Nephron (organoid): Measurements from ENCODE around the gene ITGB1BP1.
A peak's percentile ranks its signal among the peaks of the same experiment; 100 is the strongest.

ENCODE experiments used
- H3K27ac Mint-ChIP-seq, 3 experiments: 2 replicates each; pipeline ENCODE4 v1.8.0; 2020; ENCODE audit warnings: mixed read lengths in 3 of 3, mild to moderate bottlenecking in 2 of 3, moderate library complexity in 1 of 3
- H3K27me3 Mint-ChIP-seq: 2 replicates; pipeline ENCODE4 v1.8.0; 2021; ENCODE audit warnings: low read depth, mild to moderate bottlenecking, moderate library complexity, mixed read lengths
- H3K36me3 Mint-ChIP-seq: 2 replicates; pipeline ENCODE4 v1.8.0; 2020; ENCODE audit warnings: low read depth, mixed read lengths
- H3K4me1 Mint-ChIP-seq: 2 replicates; pipeline ENCODE4 v1.8.0; 2020; ENCODE audit warnings: mixed read lengths
- H3K4me3 Mint-ChIP-seq, 3 experiments: 2 replicates each; pipeline ENCODE4 v1.8.0; 2020; ENCODE audit warnings: mild to moderate bottlenecking in 3 of 3, mixed read lengths in 3 of 3, moderate library complexity in 2 of 3
- H3K9me3 Mint-ChIP-seq: 2 replicates; pipeline ENCODE4 v1.8.0; 2020; ENCODE audit warnings: mixed read lengths
- TF ChIP-seq, protein P1 (sequence below), 3 experiments: fragments of 200-600 bp; sonication (generic); IDR thresholded peaks; one replicate each; pipeline ENCODE4 v1.5.0; 2021; ENCODE audit warnings: antibody characterized with exemption in 3 of 3; ENCODE audit not compliant: unreplicated experiment in 3 of 3

ITGB1BP1 gene

DNA sequence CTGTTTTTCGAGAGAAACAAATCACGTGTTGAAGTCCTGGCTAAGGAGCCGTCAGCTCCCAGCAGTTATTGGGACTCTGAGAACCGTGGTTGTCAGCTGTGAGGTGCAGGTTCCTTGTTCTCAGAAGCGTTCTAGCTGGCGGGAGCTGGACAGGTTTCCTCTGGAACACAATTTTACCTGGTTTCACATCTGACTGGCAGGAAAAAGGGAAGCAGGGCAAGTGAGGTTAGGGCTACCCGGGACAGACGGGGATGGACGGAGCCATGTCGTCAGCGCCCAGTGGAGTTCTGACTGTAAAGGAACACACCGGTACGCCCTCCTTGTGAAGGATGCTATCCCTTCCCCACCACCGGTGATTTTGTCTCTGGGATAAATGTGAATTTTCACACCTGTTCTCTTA is 26.1 kb downstream of the ITGB1BP1 start:
- Mint-ChIP-seq H3K27ac (no peak overlapping the region), H3K36me3 (peaks cover 27% of the 10 kb centered on the region), H3K27me3 (no peaks in the 10 kb centered on the region), H3K9me3 (no peaks in the 10 kb centered on the region), H3K4me1 (peaks cover 36% of the 10 kb centered on the region), H3K4me3 (no peak overlapping the region)
- TF ChIP-seq, protein P1, sequence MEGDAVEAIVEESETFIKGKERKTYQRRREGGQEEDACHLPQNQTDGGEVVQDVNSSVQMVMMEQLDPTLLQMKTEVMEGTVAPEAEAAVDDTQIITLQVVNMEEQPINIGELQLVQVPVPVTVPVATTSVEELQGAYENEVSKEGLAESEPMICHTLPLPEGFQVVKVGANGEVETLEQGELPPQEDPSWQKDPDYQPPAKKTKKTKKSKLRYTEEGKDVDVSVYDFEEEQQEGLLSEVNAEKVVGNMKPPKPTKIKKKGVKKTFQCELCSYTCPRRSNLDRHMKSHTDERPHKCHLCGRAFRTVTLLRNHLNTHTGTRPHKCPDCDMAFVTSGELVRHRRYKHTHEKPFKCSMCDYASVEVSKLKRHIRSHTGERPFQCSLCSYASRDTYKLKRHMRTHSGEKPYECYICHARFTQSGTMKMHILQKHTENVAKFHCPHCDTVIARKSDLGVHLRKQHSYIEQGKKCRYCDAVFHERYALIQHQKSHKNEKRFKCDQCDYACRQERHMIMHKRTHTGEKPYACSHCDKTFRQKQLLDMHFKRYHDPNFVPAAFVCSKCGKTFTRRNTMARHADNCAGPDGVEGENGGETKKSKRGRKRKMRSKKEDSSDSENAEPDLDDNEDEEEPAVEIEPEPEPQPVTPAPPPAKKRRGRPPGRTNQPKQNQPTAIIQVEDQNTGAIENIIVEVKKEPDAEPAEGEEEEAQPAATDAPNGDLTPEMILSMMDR (IDR thresholded peaks at IDR 0.05; ENCODE audit: unreplicated experiment in 3 of 3), result no peak

DNA sequence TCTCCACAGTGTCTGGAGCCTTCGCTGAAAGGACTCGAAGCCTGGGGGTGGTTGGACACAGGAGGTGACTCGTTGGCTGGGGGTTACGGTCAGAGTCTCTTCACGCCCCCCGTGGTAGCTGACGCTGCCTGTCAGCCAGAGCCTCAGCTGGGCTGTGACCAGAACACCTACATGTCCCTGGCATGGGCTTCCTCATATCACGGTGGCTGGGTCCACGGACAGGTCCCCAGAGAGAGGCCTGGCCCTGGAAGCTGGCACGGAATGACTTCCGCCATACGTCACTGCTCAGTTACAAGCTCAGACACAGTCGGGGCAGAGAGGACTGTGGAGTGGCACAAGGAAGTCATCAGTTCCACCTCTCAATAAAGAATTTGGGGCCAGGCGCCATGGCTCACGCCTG is 28.5 kb downstream of the ITGB1BP1 start:
- Mint-ChIP-seq H3K9me3 (no peaks in the 10 kb centered on the region), H3K27me3 (no peaks in the 10 kb centered on the region), H3K36me3 (peaks cover 39% of the 10 kb centered on the region), H3K27ac (peak overlapping the region in 1 of 3 experiments; percentile 44), H3K4me3 (no peak overlapping the region), H3K4me1 (peaks cover 33% of the 10 kb centered on the region)
- TF ChIP-seq, protein P1 (IDR thresholded peaks at IDR 0.05; ENCODE audit: unreplicated experiment in 3 of 3), result no peak

DNA sequence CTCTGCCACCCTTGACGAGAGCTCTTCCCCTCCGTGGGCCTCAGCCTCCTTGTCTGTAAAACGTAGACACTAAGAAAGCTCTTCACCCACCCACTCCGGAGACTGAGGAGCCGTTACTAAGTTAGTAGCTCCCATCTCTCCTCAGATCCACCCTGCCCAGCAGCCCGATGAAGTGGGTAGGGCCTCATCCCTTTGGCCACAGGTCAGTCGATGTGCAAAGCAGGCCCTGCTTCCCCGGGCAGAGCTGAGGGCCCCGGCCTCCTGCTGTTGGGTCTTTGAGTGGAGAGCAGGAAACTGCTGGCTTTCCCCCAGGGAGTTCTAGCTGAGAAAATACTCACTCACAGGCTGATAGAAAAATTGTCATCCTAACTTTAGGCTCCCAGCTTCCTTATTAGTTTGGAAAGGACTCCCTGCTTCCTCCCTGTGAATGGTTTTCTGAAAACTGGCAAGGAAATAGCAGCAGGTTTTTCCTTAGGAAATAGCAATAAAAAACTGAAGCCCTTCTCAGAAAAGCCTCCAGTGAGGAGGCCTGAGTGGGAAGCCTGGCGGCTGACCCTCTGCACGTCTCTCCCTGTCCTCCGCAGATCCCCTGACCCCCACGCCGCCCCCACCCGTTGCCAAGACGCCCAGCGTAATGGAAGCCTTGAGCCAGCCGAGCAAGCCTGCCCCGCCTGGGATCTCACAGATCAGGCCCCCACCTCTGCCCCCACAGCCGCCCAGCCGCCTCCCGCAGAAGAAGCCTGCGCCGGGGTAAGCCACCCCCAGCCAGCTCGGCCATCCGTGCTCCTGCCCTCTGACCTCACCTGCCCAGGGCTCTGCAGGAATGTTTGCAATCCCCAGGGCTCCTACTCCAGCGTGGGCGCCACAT is 30.2 kb downstream of the ITGB1BP1 start:
- Mint-ChIP-seq H3K36me3 (peaks cover 48% of the 10 kb centered on the region), H3K27me3 (no peaks in the 10 kb centered on the region), H3K27ac (peak overlapping the region; percentile 93 to 95 (median 95)), H3K9me3 (no peaks in the 10 kb centered on the region), H3K4me3 (peak overlapping the region in 1 of 3 experiments; percentile 12), H3K4me1 (peaks cover 22% of the 10 kb centered on the region)
- TF ChIP-seq, protein P1 (IDR thresholded peaks at IDR 0.05; ENCODE audit: unreplicated experiment in 3 of 3), result no peak

DNA sequence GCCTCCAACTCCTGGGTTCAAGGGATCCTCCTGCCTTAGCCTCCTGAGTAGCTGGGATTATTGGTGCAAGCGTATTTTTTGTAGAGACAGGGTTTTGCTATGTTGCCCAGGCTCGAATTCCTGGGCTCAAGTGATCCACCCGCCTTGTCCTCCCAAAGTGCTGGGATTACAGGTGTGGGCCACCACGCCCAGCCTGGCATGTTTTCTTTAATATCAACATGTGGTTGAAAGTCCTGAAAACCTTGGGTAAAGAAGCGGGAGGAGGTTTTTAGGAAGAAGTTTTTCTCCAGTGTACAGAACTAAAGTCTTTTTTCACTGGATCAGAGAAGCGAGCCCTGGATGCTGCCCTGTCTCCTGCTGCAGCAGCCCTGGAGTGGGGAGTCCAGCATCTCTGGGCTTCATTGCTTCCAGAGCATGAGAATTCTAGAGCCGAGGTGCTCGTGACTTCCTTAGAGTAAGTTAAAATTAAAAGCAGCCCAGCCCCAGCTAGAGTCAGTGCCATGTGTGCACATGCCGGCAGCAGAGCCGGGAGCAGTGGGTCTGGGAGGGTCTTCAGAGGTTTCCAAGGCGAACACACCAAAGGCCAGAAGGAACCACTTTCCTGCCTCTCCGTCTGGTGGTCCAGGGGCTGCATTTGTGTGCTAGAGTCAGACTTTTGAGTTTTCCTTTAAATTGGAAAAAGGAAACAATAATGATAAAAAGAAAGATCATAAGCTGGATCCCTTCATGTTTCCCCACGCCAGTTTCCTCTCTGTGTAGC is 31.2 kb downstream of the ITGB1BP1 start:
- Mint-ChIP-seq H3K27ac (peak overlapping the region; percentile 93 to 95 (median 95)), H3K9me3 (no peaks in the 10 kb centered on the region), H3K36me3 (peaks cover 53% of the 10 kb centered on the region), H3K27me3 (no peaks in the 10 kb centered on the region), H3K4me1 (peaks cover 26% of the 10 kb centered on the region), H3K4me3 (no peak overlapping the region)
- TF ChIP-seq, protein P1 (IDR thresholded peaks at IDR 0.05; ENCODE audit: unreplicated experiment in 3 of 3), result no peak

DNA sequence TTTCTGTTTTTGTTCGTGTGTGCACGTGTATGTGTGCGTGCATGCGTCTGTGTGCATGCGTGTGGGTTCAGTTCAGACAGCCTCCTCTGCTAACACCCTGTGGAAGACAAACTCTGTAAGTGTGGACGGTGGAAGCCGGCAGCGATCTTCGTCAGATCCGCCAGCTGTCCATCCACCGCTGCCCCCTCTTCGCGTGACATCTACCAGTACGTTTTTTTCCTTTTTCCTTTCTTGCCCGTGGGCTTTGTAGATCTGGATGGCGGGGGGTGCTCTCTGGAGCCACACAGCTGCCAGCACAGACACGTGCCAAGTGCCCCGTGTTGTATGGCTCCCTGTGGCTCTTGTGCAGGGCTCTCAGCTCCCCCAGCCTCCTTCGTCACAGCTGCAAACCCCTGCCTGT is 32.3 kb downstream of the ITGB1BP1 start:
- peaks cover 26% of the 10 kb centered on the region for H3K4me1 Mint-ChIP-seq
- no peak overlapping the region for H3K4me3 Mint-ChIP-seq
- no peaks in the 10 kb centered on the region for H3K9me3 Mint-ChIP-seq
- H3K27me3 Mint-ChIP-seq, result no peaks in the 10 kb centered on the region
- TF ChIP-seq, protein P1 (IDR thresholded peaks at IDR 0.05; ENCODE audit: unreplicated experiment in 3 of 3), result no peak
- H3K36me3 Mint-ChIP-seq, result peaks cover 51% of the 10 kb centered on the region
- peak overlapping the region in 2 of 3 experiments; percentile 30 to 53 for H3K27ac Mint-ChIP-seq
